GM21825 (cell line): ENCODE measurements around the gene RGL3.
A peak's percentile ranks its signal among the peaks of the same experiment; 100 is the strongest.
"Not testable (repeated sequence)": the region's sequence is repeated elsewhere in the genome, so short reads cannot be mapped to it uniquely, and the experiment has no call there.

Experiments
- ATAC-seq: cut with Tn5 transposase; IDR thresholded peaks from one replicate; pipeline ENCODE4 v1.9.1; 2021; ENCODE audit warnings: mild to moderate bottlenecking, moderate library complexity; ENCODE audit not compliant: unreplicated experiment

The RGL3 gene

DNA sequence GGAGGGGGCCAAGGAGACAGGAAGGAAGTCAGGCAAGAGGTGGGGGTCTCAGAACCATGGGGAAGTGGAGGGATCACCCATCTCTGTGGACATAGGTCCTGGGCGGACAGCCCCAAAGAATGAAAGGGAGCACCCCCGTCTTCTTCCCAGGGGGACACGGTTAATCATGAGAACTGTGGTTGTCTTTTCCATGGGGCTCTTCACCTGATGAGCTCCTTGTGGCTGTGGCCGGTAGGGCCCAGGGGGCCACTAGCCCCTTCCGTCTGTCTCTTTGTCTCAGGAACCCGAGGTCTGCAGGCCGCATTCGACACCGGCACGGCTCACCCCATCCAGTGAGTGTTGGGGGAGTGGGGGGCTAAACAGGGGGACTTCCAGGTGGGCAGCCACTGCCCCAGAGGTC, 55.2 kb downstream of the RGL3 start:
- ATAC-seq, result no peak

GRCh38 chr19:11361771-11362731, 57.1 kb downstream of the RGL3 start:
- ATAC-seq, result no peak

- ATAC-seq, result no peak
These were observed 57.9 kb downstream of the RGL3 start for GRCh38 chr19:11361037-11361770.

GRCh38 chr19:11359421-11359820, 59.7 kb downstream of the RGL3 start:
- ATAC-seq, result no peak

GRCh38 chr19:11356676-11357550, 62.2 kb downstream of the RGL3 start:
- no peak for ATAC-seq

GRCh38 chr19:11356074-11356397, 63.1 kb downstream of the RGL3 start:
- no peak for ATAC-seq

- ATAC-seq, result peak; percentile 45
These were observed 63.7 kb downstream of the RGL3 start, which contains the start of gene PLPPR2 for GRCh38 chr19:11355160-11356073. PLPPR2 (plus strand) TSS chr19:11355432; CDS start chr19:11357674, 2,242 bp downstream.

GRCh38 chr19:11354102-11354501, 65.0 kb downstream of the RGL3 start:
- ATAC-seq, result not testable (repeated sequence)

DNA sequence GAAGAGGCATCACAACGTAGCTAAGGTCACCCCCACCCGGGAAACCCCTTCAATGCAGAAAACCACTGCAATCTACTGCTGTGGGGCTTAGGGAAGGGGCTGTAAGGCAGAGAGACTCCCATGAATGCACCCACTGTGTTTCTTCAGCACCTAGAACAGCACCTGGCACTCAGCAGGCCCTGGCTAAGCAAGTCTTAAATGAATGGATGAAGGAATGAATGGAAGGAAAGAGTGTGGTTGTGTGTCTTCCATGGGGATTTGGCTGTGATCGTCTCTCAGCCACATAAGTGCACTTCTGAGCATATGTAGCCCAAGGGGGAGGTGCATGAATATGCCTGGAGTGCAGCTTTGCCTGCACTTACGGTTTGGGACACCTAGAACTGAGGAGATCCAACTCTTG, 69.9 kb downstream of the RGL3 start:
- no peak for ATAC-seq

GRCh38 chr19:11347546-11348039, 71.5 kb downstream of the RGL3 start:
- ATAC-seq, result no peak

- ATAC-seq, result peak; percentile 88
These were observed 72.8 kb downstream of the RGL3 start, which contains the start of the genes CCDC159 and TMEM205 for GRCh38 chr19:11346104-11346940. CCDC159 (plus strand) TSS chr19:11346519; CDS start chr19:11346607, 88 bp downstream. TMEM205 (minus strand) TSS chr19:11346268; CDS start chr19:11345619, 649 bp downstream.

GRCh38 chr19:11345122-11345803, 73.9 kb downstream of the RGL3 start:
- ATAC-seq, result no peak
